K562 (cell line): ENCODE results near the gene CES1.
"Not testable (repeated sequence)": the region's sequence is repeated elsewhere in the genome, so short reads cannot be mapped to it uniquely, and the experiment has no call there.

Experiments used
- ARNT ChIP-seq, 2 experiments: fragments of 450-650 bp; IDR thresholded peaks; 2 replicates each; pipeline ENCODE4 v1.6.1; 2016; ENCODE audit warnings: mild to moderate bottlenecking in 1 of 2
- CHD2 ChIP-seq: IDR thresholded peaks from 2 replicates; pipeline ENCODE4 v1.6.1; 2011; ENCODE audit warnings: low read depth, low read length
- EZH2 ChIP-seq: IDR thresholded peaks from 2 replicates; pipeline ENCODE4 v1.6.1; 2012; ENCODE audit warnings: low read depth, mild to moderate bottlenecking, inconsistent platforms, low read length, borderline replicate concordance
- PHB2 ChIP-seq: fragments of 450-650 bp; IDR thresholded peaks from 2 replicates; pipeline ENCODE4 v1.6.1; 2017; ENCODE audit warnings: low read depth
- POLR2A ChIP-seq: fragments of 450-650 bp; conservative IDR thresholded peaks from 2 replicates; pipeline ENCODE4 v1.6.1; 2016
- TF ChIP-seq, protein P1 (sequence below): fragments of 450-650 bp; formaldehyde crosslinking; IDR thresholded peaks from 2 replicates; pipeline ENCODE4 v1.4.0; 2020; ENCODE audit warnings: mild to moderate bottlenecking, moderate library complexity
- TF ChIP-seq, protein P2 (sequence below): fragments of 250-450 bp; sonication (Bioruptor Pico); IDR thresholded peaks from 2 replicates; pipeline ENCODE4 v1.8.0; 2021; ENCODE audit warnings: borderline replicate concordance, mild to moderate bottlenecking, moderate library complexity; ENCODE audit not compliant: poor library complexity, severe bottlenecking
- TF ChIP-seq, protein P3 (sequence below), 3 experiments: IDR thresholded peaks in 2 of 3; conservative IDR thresholded peaks in 1 of 3; 2 replicates each; pipeline ENCODE4 v1.5.1; 2011 to 2012; ENCODE audit warnings: low read length in 3 of 3, mild to moderate bottlenecking in 3 of 3, control low read depth in 2 of 3, improper control_type of control experiment in 1 of 3, inconsistent platforms in 1 of 3, low read depth in 1 of 3, mixed read lengths in 1 of 3, moderate library complexity in 1 of 3; ENCODE audit not compliant: insufficient read depth in 2 of 3
- TF ChIP-seq, protein P4 (sequence below): fragments of 450-650 bp; IDR thresholded peaks from 2 replicates; pipeline ENCODE4 v1.7.0; 2016; ENCODE audit warnings: borderline replicate concordance

DNA sequence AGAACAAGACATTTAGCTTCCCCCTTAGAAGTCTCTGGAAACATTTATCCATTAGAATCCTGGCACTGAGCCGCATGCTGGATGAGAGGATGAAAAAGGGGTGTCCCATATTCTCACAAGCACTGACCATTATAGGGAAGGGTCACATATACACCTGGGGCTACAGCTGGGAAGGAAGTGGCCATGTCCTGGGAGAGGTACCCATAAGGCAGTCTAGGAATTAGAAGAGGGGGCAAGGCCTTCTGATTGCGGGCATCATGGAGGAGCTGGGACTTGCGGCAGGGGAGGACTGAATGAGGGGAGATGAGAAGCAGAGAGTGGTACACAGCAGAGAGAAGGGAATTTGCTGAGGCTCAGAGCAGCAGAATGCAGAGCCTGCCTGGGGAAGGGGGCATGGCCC lies 3.7 kb downstream of the CES1 start:
- TF ChIP-seq POLR2A; CHD2; EZH2; ARNT (IDR thresholded peaks at IDR 0.05); PHB2: not testable (repeated sequence)
- TF ChIP-seq, protein P1, sequence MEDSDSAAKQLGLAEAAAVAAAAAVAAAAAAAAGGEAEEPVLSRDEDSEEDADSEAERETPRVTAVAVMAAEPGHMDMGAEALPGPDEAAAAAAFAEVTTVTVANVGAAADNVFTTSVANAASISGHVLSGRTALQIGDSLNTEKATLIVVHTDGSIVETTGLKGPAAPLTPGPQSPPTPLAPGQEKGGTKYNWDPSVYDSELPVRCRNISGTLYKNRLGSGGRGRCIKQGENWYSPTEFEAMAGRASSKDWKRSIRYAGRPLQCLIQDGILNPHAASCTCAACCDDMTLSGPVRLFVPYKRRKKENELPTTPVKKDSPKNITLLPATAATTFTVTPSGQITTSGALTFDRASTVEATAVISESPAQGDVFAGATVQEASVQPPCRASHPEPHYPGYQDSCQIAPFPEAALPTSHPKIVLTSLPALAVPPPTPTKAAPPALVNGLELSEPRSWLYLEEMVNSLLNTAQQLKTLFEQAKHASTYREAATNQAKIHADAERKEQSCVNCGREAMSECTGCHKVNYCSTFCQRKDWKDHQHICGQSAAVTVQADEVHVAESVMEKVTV (CRISPR knock-in tag), result not testable (repeated sequence)
- TF ChIP-seq, protein P2, sequence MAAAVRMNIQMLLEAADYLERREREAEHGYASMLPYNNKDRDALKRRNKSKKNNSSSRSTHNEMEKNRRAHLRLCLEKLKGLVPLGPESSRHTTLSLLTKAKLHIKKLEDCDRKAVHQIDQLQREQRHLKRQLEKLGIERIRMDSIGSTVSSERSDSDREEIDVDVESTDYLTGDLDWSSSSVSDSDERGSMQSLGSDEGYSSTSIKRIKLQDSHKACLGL (CRISPR knock-in tag), result not testable (repeated sequence)
- TF ChIP-seq, protein P3, sequence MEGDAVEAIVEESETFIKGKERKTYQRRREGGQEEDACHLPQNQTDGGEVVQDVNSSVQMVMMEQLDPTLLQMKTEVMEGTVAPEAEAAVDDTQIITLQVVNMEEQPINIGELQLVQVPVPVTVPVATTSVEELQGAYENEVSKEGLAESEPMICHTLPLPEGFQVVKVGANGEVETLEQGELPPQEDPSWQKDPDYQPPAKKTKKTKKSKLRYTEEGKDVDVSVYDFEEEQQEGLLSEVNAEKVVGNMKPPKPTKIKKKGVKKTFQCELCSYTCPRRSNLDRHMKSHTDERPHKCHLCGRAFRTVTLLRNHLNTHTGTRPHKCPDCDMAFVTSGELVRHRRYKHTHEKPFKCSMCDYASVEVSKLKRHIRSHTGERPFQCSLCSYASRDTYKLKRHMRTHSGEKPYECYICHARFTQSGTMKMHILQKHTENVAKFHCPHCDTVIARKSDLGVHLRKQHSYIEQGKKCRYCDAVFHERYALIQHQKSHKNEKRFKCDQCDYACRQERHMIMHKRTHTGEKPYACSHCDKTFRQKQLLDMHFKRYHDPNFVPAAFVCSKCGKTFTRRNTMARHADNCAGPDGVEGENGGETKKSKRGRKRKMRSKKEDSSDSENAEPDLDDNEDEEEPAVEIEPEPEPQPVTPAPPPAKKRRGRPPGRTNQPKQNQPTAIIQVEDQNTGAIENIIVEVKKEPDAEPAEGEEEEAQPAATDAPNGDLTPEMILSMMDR (IDR thresholded peaks at IDR 0.05 in 2 of 3, conservative IDR thresholded peaks at IDR 0.05 in 1 of 3; ENCODE audit: insufficient read depth in 2 of 3, low read depth in 1 of 3, low read length in 3 of 3), result not testable (repeated sequence)
- TF ChIP-seq, protein P4, sequence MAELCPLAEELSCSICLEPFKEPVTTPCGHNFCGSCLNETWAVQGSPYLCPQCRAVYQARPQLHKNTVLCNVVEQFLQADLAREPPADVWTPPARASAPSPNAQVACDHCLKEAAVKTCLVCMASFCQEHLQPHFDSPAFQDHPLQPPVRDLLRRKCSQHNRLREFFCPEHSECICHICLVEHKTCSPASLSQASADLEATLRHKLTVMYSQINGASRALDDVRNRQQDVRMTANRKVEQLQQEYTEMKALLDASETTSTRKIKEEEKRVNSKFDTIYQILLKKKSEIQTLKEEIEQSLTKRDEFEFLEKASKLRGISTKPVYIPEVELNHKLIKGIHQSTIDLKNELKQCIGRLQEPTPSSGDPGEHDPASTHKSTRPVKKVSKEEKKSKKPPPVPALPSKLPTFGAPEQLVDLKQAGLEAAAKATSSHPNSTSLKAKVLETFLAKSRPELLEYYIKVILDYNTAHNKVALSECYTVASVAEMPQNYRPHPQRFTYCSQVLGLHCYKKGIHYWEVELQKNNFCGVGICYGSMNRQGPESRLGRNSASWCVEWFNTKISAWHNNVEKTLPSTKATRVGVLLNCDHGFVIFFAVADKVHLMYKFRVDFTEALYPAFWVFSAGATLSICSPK, result not testable (repeated sequence)
